Peyer's patch (tissue), 4 donors: ENCODE data around the gene SHCBP1L.

Experiments
- CTCF ChIP-seq, 6 experiments: fragments of 450-650 bp in 4 of 6; fragments of 200-600 bp in 2 of 6; sonication (generic) in 1 of 6; IDR thresholded peaks; one replicate each; pipeline ENCODE4 v1.5.1; 2017 to 2019; ENCODE audit warnings: antibody characterized with exemption in 6 of 6, mild to moderate bottlenecking in 3 of 6, moderate library complexity in 1 of 6
- POLR2A ChIP-seq, 2 donors: fragments of 450-650 bp; IDR thresholded peaks; one replicate each; pipeline ENCODE4 v1.5.1; 2017; ENCODE audit warnings: antibody characterized with exemption in 2 of 2, mild to moderate bottlenecking in 2 of 2, moderate library complexity in 2 of 2

GRCh38 chr1:182965096-182965495 is 12.1 kb upstream of the SHCBP1L start:
- TF ChIP-seq CTCF (IDR thresholded peaks at IDR 0.05) (no peak), POLR2A (IDR thresholded peaks at IDR 0.05) (no peak)
